ENCODE data around the gene ATOH8.

Gene ATOH8

GRCh38 chr2:85772019-85772745 is 18.4 kb downstream of the ATOH8 start:
- no peak for DNase-seq

GRCh38 chr2:85772841-85773491 is 19.2 kb downstream of the ATOH8 start:
- DNase-seq: no peak

- no peak for DNase-seq
Observed at GRCh38 chr2:85773692-85774091, 19.9 kb downstream of the ATOH8 start.

DNA sequence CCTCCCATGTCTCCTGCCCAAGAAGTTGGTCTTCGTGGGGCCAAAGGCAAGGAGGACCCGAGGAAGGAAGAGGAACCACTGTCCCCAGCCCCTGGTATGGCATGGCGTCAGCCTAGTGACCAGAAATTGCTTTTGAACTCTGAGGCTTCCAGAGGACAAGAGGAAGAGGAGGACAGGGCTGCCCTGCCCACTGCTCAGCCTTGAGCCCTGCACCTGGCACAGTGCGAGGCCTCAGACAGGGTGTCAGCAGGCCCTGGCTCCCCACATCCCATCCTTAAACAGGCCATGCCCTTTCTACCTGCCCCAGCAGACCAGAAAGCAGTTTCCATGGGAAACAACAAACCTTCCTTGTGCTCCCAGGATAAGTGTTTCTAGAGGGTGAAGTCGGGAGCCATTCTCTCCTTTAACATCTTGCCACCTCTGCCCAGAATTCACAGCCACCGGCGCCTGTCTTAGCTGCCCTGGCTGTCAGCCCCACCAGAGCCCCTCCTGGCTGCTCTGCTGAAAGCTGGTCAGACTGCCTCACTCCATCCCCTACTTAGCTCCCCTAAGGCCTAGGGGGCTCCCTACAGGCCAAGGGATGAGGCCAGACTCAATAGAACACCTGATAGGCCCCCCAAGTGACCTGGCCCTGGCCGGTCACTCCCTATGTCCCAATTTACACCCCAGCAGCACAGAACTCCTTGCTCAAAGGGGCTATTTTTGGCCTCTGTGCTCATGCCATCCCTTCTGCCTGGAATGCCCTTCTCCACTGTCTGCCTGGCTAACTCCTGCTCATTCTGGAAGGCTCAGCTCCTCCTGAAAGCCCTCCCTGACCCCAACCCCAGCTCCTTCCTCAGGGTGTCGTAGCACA is 20.6 kb downstream of the ATOH8 start:
- DNase-seq: no peak

- DNase-seq: no peak
Observed at GRCh38 chr2:85775406-85776381, 21.9 kb downstream of the ATOH8 start.

DNA sequence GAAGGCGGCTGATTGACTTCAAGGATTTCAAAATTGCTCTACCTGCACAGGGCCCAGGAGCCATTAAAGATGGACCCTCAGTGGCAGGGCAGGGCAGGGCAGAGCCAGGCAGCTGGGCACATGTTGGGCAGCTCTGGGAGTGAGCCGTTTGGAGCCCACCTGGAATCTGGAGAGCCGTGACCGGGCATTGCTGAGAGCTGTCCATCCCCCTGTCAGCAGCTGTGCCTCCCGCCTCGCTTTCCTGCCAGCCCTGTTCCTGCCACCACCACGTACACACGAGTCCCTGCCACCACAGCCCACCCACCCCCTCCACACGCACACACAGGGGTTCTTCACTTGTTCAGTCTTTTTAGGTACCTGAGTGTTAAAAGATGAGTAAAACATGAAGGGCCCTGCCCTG is 22.9 kb downstream of the ATOH8 start:
- no peak for DNase-seq

DNA sequence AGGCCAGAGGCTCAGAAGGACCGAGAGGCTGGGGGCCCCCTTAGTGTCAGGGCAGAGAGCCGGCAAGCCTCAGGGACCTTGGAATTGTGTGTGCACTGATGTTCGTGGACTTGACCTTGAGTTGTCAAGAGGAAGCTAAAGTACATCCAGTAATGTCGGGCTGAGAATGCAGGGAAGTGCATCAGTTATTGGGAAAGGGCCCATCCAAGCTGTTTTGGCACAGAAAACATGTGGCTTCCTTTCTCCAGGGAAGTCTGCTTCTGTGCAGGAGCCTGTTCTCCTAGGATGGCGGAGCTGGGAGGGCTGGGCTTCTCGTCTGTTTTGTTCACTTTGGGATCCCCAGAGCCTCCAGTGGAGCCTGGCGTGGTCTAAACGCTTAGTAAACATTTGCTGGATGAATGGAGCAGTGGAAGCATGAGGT is 23.7 kb downstream of the ATOH8 start:
- DNase-seq: no peak

GRCh38 chr2:85778646-85779379 is 25.0 kb downstream of the ATOH8 start:
- DNase-seq: no peak

DNA sequence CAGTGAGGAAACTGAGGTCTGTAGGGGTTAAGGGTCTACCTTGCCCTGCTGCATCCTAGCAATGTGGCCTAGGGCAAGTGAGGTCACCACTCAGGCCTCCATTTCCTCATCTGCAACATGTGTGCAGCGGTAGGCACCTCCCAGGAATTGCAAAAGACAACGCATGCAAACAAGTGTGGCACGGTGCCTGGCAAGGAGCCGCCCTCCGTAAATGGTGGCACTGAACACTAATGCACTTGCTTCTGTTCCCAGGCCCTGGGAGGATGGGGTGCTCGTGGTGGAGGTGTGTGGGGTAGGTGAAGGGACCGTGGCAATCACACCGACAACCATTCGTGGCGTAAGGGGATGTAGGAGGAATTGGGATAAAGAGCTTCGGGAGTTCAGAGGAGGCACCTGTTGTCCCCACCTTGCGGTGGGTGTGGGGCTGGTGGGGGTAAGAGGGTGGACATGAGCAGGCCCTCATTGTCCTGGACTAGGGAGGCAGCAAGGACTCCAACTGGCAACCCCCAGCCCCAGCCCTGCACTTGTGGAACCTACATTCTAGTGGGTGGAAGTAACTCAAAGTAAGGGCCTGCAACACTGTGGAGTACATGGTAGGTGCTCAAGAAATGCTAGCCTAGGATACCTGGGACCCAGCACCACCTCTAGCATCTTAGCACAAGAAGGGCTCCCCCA is 26.0 kb downstream of the ATOH8 start:
- no peak for DNase-seq

- DNase-seq: no peak
Observed at GRCh38 chr2:85780316-85781012, 26.7 kb downstream of the ATOH8 start.

GRCh38 chr2:85781013-85781332 is 27.2 kb downstream of the ATOH8 start:
- no peak for DNase-seq

DNA sequence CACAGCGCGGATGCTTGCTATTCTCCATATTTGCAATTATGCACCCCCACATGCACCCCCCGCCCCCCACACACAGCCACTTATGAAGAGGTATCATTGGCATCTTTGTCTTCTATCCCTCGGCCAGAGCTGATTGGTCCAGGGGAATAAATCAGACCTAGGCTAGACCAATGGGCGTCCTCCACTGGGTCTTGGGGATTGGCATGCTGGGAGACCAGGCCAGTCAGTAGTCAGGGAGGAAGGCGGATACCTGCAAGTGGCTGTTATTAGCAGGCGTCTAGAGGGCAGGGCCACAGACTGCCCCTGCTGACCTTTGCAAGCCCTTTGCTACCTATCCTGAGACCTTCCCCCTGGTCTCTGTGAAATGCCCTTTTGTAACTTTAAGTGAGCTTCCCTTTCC is 30.0 kb downstream of the ATOH8 start:
- DNase-seq: no peak

GRCh38 chr2:85784474-85784986 is 30.7 kb downstream of the ATOH8 start:
- DNase-seq: no peak

DNA sequence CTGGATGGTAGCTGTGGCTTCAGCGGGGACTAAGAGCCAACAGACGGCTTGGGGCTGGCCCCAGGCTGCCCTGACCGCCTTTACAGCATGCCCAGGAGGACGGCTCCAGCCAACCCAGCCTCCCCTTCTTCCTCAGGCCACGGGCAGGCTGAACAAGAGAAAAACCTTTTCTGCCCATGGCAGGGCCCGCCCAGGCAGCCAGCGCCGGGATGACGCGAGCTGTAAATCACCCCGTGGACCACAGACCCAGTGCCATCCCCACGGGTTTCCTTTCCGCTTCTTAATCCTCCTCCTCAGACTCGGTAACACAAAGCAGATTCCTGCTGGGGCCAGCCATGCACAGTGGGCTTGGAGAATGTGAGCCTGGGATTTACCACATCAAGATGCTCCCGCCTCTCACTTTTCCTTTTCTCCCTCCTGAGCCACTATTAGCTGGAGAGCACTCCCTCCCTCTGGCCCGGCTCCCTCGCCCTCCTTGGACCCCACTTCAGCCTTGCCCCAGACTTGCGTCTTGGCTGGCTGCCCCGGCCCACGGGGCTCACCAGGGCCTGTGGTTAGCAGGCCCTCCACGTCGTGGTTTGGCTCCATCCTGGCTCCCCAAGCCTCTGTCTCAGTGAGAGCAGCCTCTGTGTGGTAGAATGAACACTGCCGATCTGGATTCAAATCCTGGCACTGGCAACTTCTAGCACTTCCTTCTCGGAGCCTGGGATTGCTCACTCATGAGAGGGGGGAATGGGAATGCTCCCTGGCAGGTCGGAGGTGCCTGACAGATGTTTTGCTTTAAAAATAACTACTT is 31.4 kb downstream of the ATOH8 start:
- DNase-seq: no peak

DNA sequence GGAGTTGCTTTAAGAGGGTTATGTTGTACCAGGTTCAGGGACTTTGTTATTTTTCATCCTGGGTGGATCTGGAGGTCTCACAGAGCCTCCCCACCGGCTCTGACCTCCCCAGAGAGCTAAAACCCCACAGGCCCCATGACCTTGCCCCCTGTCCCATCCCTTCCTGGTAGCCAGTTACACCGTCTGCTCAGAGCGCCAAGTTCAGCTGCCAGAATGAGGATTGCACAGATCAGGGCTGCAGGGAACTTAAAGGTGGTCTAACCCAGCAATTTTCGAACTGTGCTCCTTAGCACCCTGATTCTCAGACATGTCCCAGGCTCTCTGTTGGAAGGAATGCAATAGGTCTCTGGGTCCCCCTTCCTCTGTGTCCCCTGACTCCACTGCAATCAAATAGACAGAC is 32.1 kb downstream of the ATOH8 start:
- DNase-seq: no peak

DNA sequence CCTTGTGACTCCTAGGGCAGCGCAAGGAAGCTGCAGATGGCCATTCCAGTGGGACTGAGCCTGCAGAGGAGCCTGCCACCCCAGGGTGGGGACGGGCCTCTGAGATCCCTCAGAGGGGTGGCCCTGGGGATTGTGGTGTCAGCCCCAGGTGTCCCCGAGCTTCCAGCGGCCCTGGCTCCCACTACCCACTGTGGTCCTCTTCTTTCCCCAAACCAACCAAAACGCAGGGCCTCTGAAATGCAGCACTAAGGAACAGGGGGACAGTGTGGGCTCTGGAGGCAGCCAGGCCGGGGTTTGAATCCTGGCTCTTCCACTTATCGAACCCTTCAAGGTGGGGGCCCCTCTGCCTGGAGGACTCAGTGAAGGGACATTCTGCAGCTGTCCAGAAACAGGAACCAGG is 32.7 kb downstream of the ATOH8 start:
- DNase-seq: no peak

DNA sequence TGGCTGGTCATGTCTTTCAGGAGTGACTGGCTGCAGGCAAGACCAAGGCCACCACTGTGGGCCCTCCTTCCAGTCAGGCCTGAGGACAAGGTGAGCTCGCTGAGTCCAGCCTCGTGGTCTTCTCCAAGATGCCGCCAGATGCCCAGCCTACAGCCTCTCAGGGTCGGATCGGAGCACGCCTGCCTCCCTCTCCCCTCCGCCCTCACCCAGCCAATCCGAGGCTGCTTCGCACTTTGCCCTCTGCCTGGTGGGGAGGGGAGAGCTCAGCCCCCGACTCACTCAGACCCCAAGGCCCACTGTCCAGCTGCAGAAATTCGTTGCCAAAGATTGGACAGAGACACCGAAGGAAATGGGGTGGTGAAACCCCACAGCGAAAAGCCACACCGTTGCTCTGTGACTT is 33.1 kb downstream of the ATOH8 start:
- DNase-seq: no peak

GRCh38 chr2:85787282-85787980 is 33.6 kb downstream of the ATOH8 start:
- DNase-seq: no peak

DNA sequence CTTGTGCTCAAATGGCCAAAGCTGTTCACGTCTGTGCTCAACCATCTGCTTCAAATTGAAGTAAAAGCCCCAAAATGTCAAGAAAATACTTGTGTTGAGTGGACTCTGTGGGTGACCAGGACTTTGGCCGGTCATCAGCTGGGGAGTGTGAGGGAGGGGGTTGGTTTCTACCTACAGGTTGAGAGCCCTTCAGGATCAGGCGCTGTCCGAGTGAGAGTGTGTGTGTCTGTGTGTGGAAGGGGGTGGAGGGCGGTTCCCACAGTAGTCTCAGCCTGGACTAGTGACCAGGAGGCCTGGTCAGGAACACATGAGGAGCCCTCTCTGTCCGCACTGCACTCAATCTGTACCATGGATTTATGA is 34.2 kb downstream of the ATOH8 start:
- DNase-seq: no peak
